SK-N-SH (cell line): ENCODE measurements around the gene TRHDE. TPM values are rescaled to one million over a fixed set of nuclear protein-coding genes. Genes with fewer than 3 reads are reported as not detected.

Experiments
- CTCF ChIA-PET: fragments of 300-600, 350-600 bp; formaldehyde crosslinking; extraction: SDS; loops from one replicate; lab custom pipeline; 2021; lab: Yijun Ruan, JAX
- POLR2A ChIA-PET: fragments of 350-600 bp; sonication (Branson Sonifier 250); formaldehyde crosslinking; extraction: SDS; loops from one replicate; lab custom pipeline; 2020; ENCODE audit warnings: antibody characterized with exemption, inconsistent platforms; lab: Yijun Ruan, JAX
- DNase-seq: peaks from one replicate; pipeline ENCODE4 v3.0.0; 2012
- H2AFZ ChIP-seq: fragments of 200-600 bp; sonication (generic); 2 replicates; pipeline ENCODE4 v1.8.1; 2016; ENCODE audit warnings: antibody characterized with exemption, mild to moderate bottlenecking, low read depth
- H3F3A ChIP-seq: fragments of 200-600 bp; sonication (generic); replicated peaks from 2 replicates; pipeline ENCODE3; 2016; ENCODE audit warnings: antibody characterized with exemption, mild to moderate bottlenecking; ENCODE audit not compliant: insufficient read depth
- H3K27ac ChIP-seq, 2 experiments: fragments of 200-500 bp in 1 of 2; fragments of 200-600 bp in 1 of 2; sonication (Bioruptor generic) in 1 of 2; sonication (generic), shearing (Covaris generic) in 1 of 2; 2 replicates each; pipeline versions ENCODE4 v1.5.1 to v1.6.1; 2014 to 2016; ENCODE audit warnings: low read depth in 2 of 2, inconsistent platforms in 1 of 2, low read length in 1 of 2, mild to moderate bottlenecking in 1 of 2, mixed read lengths in 1 of 2
- H3K27me3 ChIP-seq: fragments of 200-600 bp; sonication (generic), shearing (Covaris generic); 2 replicates; pipeline ENCODE4 v1.6.1; 2016; ENCODE audit warnings: mixed run types; ENCODE audit not compliant: insufficient read depth
- H3K36me3 ChIP-seq, 2 experiments: fragments of 200-500 bp in 1 of 2; fragments of 200-600 bp in 1 of 2; sonication (Bioruptor generic) in 1 of 2; sonication (generic) in 1 of 2; replicated peaks in 1 of 2; 2 replicates each; pipeline versions ENCODE3 to v1.5.1; 2014 to 2016; ENCODE audit warnings: low read length in 1 of 2, mild to moderate bottlenecking in 1 of 2; ENCODE audit not compliant: insufficient read depth in 2 of 2, control insufficient read depth in 1 of 2
- H3K4me1 ChIP-seq, 2 experiments: fragments of 200-500 bp in 1 of 2; fragments of 200-600 bp in 1 of 2; sonication (Bioruptor generic) in 1 of 2; sonication (generic), shearing (Covaris generic) in 1 of 2; 2 replicates each; pipeline versions ENCODE4 v1.5.1 to v1.6.1; 2014 to 2016; ENCODE audit warnings: low read depth in 1 of 2, low read length in 1 of 2, mixed run types in 1 of 2; ENCODE audit not compliant: insufficient read depth in 2 of 2, control insufficient read depth in 1 of 2
- H3K4me2 ChIP-seq: fragments of 200-600 bp; sonication (generic), shearing (Covaris generic); 2 replicates; pipeline ENCODE4 v1.6.1; 2017; ENCODE audit warnings: mixed run types
- H3K4me3 ChIP-seq, 2 experiments: fragments of 200-500 bp in 1 of 2; fragments of 200-600 bp in 1 of 2; sonication (Bioruptor generic) in 1 of 2; sonication (generic), shearing (Covaris generic) in 1 of 2; 2 replicates each; pipeline versions ENCODE4 v1.5.1 to v1.8.1; 2014 to 2016; ENCODE audit warnings: low read depth in 2 of 2, inconsistent platforms in 1 of 2, low read length in 1 of 2, mild to moderate bottlenecking in 1 of 2, mixed read lengths in 1 of 2, moderate library complexity in 1 of 2
- H3K79me2 ChIP-seq: fragments of 200-600 bp; sonication (generic); 2 replicates; pipeline ENCODE4 v1.8.1; 2017; ENCODE audit warnings: mild to moderate bottlenecking; ENCODE audit not compliant: insufficient read depth
- H3K9ac ChIP-seq: fragments of 200-600 bp; sonication (generic); 2 replicates; pipeline ENCODE4 v1.6.1; 2017; ENCODE audit warnings: mixed run types
- H3K9me2 ChIP-seq: fragments of 200-600 bp; sonication (generic); 2 replicates; pipeline ENCODE4 v1.6.1; 2017; ENCODE audit warnings: mixed run types
- H3K9me3 ChIP-seq: fragments of 200-600 bp; sonication (generic); 2 replicates; pipeline ENCODE4 v1.6.1; 2017; ENCODE audit warnings: mixed run types, mild to moderate bottlenecking, moderate library complexity
- H4K20me1 ChIP-seq: fragments of 200-600 bp; sonication (generic); 2 replicates; pipeline ENCODE4 v1.6.1; 2017; ENCODE audit warnings: mild to moderate bottlenecking, mixed run types; ENCODE audit not compliant: insufficient read depth
- CHD2 ChIP-seq: fragments of 150-350 bp; IDR thresholded peaks from 2 replicates; pipeline ENCODE4 v1.6.1; 2018; ENCODE audit warnings: low read length; ENCODE audit not compliant: partially characterized antibody
- CTCF ChIP-seq: fragments of 200-600 bp; sonication (generic); IDR thresholded peaks from 2 replicates; pipeline ENCODE4 v1.6.1; 2017; ENCODE audit warnings: antibody characterized with exemption, mild to moderate bottlenecking, moderate library complexity
- ELF1 ChIP-seq: IDR thresholded peaks from 2 replicates; pipeline ENCODE4 v1.4.0; 2012
- EP300 ChIP-seq, 2 experiments: IDR thresholded peaks; 2 replicates each; pipeline versions ENCODE4 v1.4.0 to v1.6.1; 2012; ENCODE audit warnings: borderline replicate concordance in 1 of 2, low read depth in 1 of 2, low read length in 1 of 2
- EZH2phosphoT487 ChIP-seq: fragments of 200-600 bp; sonication (generic); IDR thresholded peaks from 2 replicates; pipeline ENCODE4 v1.6.1; 2017; ENCODE audit warnings: low read depth, mixed run types, mild to moderate bottlenecking, antibody characterized with exemption, moderate library complexity, borderline replicate concordance
- FOXJ3 ChIP-seq: sonication (generic); formaldehyde crosslinking; IDR thresholded peaks from 2 replicates; pipeline ENCODE4 v1.5.1; 2020; ENCODE audit warnings: mild to moderate bottlenecking, missing genetic modification reagents
- GATA2 ChIP-seq: sonication (generic); formaldehyde crosslinking; IDR thresholded peaks from 2 replicates; pipeline ENCODE4 v1.5.0; 2020; ENCODE audit warnings: mild to moderate bottlenecking, missing genetic modification reagents
- JUND ChIP-seq: IDR thresholded peaks from 2 replicates; pipeline ENCODE4 v1.4.0; 2012
- MEF2A ChIP-seq: IDR thresholded peaks from 2 replicates; pipeline ENCODE4 v1.4.0; 2012; ENCODE audit warnings: low read depth, borderline replicate concordance
- NRF1 ChIP-seq: IDR thresholded peaks from 2 replicates; pipeline ENCODE4 v1.6.1; 2012; ENCODE audit warnings: low read depth, mild to moderate bottlenecking, low read length
- PBX3 ChIP-seq: IDR thresholded peaks from 2 replicates; pipeline ENCODE4; 2012
- RAD21 ChIP-seq: IDR thresholded peaks from 2 replicates; pipeline ENCODE4 v1.6.1; 2012; ENCODE audit warnings: mild to moderate bottlenecking, low read length
- RCOR1 ChIP-seq: fragments of 150-350 bp; IDR thresholded peaks from 2 replicates; pipeline ENCODE4 v1.6.1; 2017; ENCODE audit warnings: antibody characterized with exemption, low read length
- RXRA ChIP-seq: IDR thresholded peaks from 2 replicates; pipeline ENCODE4 v1.4.0; 2012; ENCODE audit warnings: low read depth, mild to moderate bottlenecking, borderline replicate concordance
- SIN3A ChIP-seq: IDR thresholded peaks from 2 replicates; pipeline ENCODE4 v1.6.1; 2012; ENCODE audit warnings: low read depth, mild to moderate bottlenecking, low read length, moderate library complexity, borderline replicate concordance
- TAF1 ChIP-seq: IDR thresholded peaks from 2 replicates; pipeline ENCODE4 v1.6.1; 2012; ENCODE audit warnings: low read depth, mild to moderate bottlenecking, low read length, moderate library complexity, borderline replicate concordance
- TCF12 ChIP-seq: IDR thresholded peaks from 2 replicates; pipeline ENCODE4 v1.4.0; 2012
- USF1 ChIP-seq: IDR thresholded peaks from 2 replicates; pipeline ENCODE4 v1.4.0; 2012; ENCODE audit warnings: low read depth, borderline replicate concordance
- USF2 ChIP-seq: fragments of 150-350 bp; IDR thresholded peaks from 2 replicates; pipeline ENCODE4 v1.6.1; 2017; ENCODE audit warnings: antibody characterized with exemption, low read length, low read depth, borderline replicate concordance
- YY1 ChIP-seq: IDR thresholded peaks from 2 replicates; pipeline ENCODE4 v1.4.0; 2012; ENCODE audit warnings: low read depth, mild to moderate bottlenecking
- WGBS: methylation state at CpG from one replicate; pipeline ENCODE4 v1.1.6; 2017; ENCODE audit warnings: low lambda C conversion rate; 5-methylcytosine and 5-hydroxymethylcytosine counted together
- polyA plus RNA-seq, 3 experiments: library from polyadenylated mRNA; depleted of rRNA; stranded (reverse); fragments of >200 nt; gene quantifications; 2 replicates each; pipeline ENCODE4 v1.2.3, GENCODE V29; 2012

The TRHDE gene
- polyA plus RNA-seq, 1 of the 3 experiments (the other 2 are of a cell fraction) = 0.46 TPM

- Histone ChIP-seq H4K20me1 (no peaks in the 10 kb centered on the region), H3K27me3 (no peaks in the 10 kb centered on the region), H3K79me2 (no peaks in the 10 kb centered on the region), H3K4me2 (no peak overlapping the region), H3K4me3 (no peak overlapping the region), H3K36me3 (no peaks in the 10 kb centered on the region), H3F3A (no peaks in the 10 kb centered on the region), H3K9ac (no peak overlapping the region), H3K9me2 (no peaks in the 10 kb centered on the region), H3K4me1 (no peaks in the 10 kb centered on the region), H3K27ac (no peak overlapping the region), H3K9me3 (no peaks in the 10 kb centered on the region), H2AFZ (no peak overlapping the region)
- no peak for DNase-seq
- ChIA-PET POLR2A (no interaction called here), CTCF (no interaction called here)
- 44% methylated on average over 2 of the region's 2 CpGs for WGBS
- TF ChIP-seq CHD2 (no peak), USF2 (no peak), PBX3 (no peak), MEF2A (no peak), ELF1 (no peak), YY1 (no peak), EZH2phosphoT487 (no peak), NRF1 (no peak), RAD21 (no peak), TAF1 (no peak), TCF12 (no peak), FOXJ3 (CRISPR knock-in tag) (no peak), CTCF (no peak), SIN3A (no peak), USF1 (no peak), EP300 (IDR thresholded peaks at IDR 0.05; ENCODE audit: borderline replicate concordance in 1 of 2, low read depth in 1 of 2, low read length in 1 of 2) (no peak), RCOR1 (no peak), GATA2 (CRISPR knock-in tag) (no peak), JUND (no peak), RXRA (no peak)
Observed at GRCh38 chr12:72304751-72305150, 32.6 kb downstream of the TRHDE start.
